ENCODE results near the gene CLTB. TPM values are rescaled to one million over a fixed set of nuclear protein-coding genes. Genes with fewer than 3 reads are reported as not detected.

Gene CLTB
- total and polyA plus RNA-seq, 2 of the 13 experiments (the other 11 are each of a cell fraction or from before 2014, with no cell fraction given), result 23.3 to 33.8 TPM

DNA sequence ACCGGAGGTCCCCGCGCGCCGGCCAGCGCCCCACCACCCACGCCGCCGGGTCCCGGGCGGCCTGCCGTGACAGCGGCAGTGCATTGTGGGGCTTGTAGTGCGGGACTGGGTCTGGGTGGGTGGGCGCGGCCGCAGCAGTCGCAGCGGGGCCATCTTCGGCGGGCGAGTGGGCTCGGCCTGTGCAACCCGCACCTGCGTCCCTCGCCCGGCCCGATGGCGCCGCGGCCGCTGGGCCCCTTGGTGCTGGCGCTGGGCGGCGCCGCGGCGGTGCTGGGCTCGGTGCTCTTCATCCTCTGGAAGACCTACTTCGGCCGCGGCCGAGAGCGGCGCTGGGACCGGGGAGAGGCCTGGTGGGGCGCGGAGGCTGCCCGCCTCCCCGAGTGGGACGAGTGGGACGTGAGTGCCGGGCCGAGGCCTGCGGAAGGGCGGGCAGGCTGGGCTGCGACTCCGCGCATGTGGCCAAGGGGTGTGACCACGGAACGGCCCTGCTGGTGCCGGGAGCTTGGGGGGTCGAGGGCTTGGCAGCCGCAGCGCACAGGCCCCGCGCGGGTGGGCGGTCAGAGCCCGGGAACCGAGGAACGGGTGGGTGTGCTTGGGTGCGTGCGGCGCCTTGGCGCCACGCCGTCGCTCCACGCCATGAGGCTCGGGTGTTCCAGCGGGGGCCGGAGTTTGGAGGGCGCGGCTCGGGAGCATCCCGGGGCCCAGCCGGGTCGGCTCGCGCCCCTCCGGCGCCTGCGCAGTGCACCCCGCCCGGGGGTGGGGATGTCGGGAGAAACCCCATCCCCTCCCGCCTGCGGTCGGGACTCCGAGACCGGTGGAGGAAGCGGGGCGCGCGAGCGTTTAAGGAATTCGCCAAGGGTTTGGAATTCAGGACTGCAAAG lies 50.7 kb downstream of the CLTB start, which contains the start of gene ARL10:
TSS of gene ARL10 (plus strand) at position 137 of the 881 bp plus-strand sequence. CDS start at position 214, 77 bp downstream.
- ChIA-PET POLR2A (no interaction called here), CTCF (ENCODE audit: low intra/inter-chr PET ratio, low total read pairs) (no interaction called here)
- Histone ChIP-seq H3K79me2 (ENCODE audit: insufficient read depth, low read length) (peaks cover 9% of the 10 kb centered on the region), H4K20me1 (ENCODE audit: insufficient read depth, low read length) (no peaks in the 10 kb centered on the region), H3K4me1 (ENCODE audit: insufficient read depth, low read length) (peaks cover 57% of the 10 kb centered on the region), H2AFZ (ENCODE audit: low read length) (no peak within 1 kb of the TSS), H3K27ac (ENCODE audit: extremely low read length, insufficient read depth, low read length) (no peak within 1 kb of the TSS), H3K4me3 (replicated peaks in 1 of 3; ENCODE audit: insufficient read depth in 1 of 3, low read depth in 2 of 3, low read length in 3 of 3) (peak within 1 kb of the TSS; percentile 30 to 64 (median 44); a peak in 5 of 6 replicates), H3K9ac (ENCODE audit: insufficient read depth, low read depth, low read length) (no peak within 1 kb of the TSS; the same call in 1 of the 2 replicates), H3K36me3 (replicated peaks in 1 of 2; ENCODE audit: control insufficient read depth in 1 of 2, insufficient read depth in 2 of 2, low read length in 2 of 2) (no peaks in the 10 kb centered on the region), H3K9me3 (ENCODE audit: low read length) (no peaks in the 10 kb centered on the region), H3K4me2 (ENCODE audit: low read depth, low read length) (peak within 1 kb of the TSS; percentile 93), H3K27me3 (ENCODE audit: control insufficient read depth in 1 of 2, insufficient read depth in 2 of 2, low read length in 2 of 2) (peaks cover 3 to 6% of the 10 kb centered on the region in 2 experiments; a peak in 4 of 5 replicates)
- in situ Hi-C loops (cut with HindIII; ENCODE audit: extremely low pct_ligation_motif_present, low pct_unique_long_range_greater_than_20kb), result no loop called here
- intact Hi-C loops (cut with micrococcal nuclease; ENCODE audit: unreplicated experiment), result no loop called here
- 93% methylated on average over 54 of the region's 108 CpGs for WGBS (ENCODE audit: low lambda C conversion rate)
- DNase-seq (ENCODE audit: low spot score) (no peak), FAIRE-seq (no peak), ATAC-seq (no peak)
- no TSS peak for BruUV-seq (replicated peaks)
- TF ChIP-seq SMAD9 (CRISPR knock-in tag; IDR thresholded peaks at IDR 0.05) (no peak), ZNF207 (IDR thresholded peaks at IDR 0.05; ENCODE audit: borderline replicate concordance) (no peak), GLI4 (CRISPR knock-in tag; IDR thresholded peaks at IDR 0.05; ENCODE audit: borderline replicate concordance) (no peak), ZNF292 (CRISPR knock-in tag; IDR thresholded peaks at IDR 0.05; ENCODE audit: borderline replicate concordance, low read depth) (no peak), ZNF775 (CRISPR knock-in tag; IDR thresholded peaks at IDR 0.05; ENCODE audit: borderline replicate concordance) (no peak), HCFC1 (IDR thresholded peaks at IDR 0.05; ENCODE audit: low read depth, low read length) (peak; percentile 43; the same call in 1 of the 2 replicates)
- TF ChIP-seq, protein P1, sequence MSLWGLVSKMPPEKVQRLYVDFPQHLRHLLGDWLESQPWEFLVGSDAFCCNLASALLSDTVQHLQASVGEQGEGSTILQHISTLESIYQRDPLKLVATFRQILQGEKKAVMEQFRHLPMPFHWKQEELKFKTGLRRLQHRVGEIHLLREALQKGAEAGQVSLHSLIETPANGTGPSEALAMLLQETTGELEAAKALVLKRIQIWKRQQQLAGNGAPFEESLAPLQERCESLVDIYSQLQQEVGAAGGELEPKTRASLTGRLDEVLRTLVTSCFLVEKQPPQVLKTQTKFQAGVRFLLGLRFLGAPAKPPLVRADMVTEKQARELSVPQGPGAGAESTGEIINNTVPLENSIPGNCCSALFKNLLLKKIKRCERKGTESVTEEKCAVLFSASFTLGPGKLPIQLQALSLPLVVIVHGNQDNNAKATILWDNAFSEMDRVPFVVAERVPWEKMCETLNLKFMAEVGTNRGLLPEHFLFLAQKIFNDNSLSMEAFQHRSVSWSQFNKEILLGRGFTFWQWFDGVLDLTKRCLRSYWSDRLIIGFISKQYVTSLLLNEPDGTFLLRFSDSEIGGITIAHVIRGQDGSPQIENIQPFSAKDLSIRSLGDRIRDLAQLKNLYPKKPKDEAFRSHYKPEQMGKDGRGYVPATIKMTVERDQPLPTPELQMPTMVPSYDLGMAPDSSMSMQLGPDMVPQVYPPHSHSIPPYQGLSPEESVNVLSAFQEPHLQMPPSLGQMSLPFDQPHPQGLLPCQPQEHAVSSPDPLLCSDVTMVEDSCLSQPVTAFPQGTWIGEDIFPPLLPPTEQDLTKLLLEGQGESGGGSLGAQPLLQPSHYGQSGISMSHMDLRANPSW (CRISPR knock-in tag; IDR thresholded peaks at IDR 0.05; ENCODE audit: borderline replicate concordance), result no peak
- TF ChIP-seq, protein P2, sequence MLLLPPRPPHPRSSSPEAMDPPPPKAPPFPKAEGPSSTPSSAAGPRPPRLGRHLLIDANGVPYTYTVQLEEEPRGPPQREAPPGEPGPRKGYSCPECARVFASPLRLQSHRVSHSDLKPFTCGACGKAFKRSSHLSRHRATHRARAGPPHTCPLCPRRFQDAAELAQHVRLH (CRISPR knock-in tag; IDR thresholded peaks at IDR 0.05; ENCODE audit: borderline replicate concordance, low read depth), result no peak
- TF ChIP-seq, protein P3, sequence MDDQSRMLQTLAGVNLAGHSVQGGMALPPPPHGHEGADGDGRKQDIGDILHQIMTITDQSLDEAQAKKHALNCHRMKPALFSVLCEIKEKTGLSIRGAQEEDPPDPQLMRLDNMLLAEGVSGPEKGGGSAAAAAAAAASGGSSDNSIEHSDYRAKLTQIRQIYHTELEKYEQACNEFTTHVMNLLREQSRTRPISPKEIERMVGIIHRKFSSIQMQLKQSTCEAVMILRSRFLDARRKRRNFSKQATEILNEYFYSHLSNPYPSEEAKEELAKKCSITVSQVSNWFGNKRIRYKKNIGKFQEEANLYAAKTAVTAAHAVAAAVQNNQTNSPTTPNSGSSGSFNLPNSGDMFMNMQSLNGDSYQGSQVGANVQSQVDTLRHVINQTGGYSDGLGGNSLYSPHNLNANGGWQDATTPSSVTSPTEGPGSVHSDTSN (CRISPR knock-in tag; IDR thresholded peaks at IDR 0.05; ENCODE audit: borderline replicate concordance), result no peak
- TF ChIP-seq, protein P4, sequence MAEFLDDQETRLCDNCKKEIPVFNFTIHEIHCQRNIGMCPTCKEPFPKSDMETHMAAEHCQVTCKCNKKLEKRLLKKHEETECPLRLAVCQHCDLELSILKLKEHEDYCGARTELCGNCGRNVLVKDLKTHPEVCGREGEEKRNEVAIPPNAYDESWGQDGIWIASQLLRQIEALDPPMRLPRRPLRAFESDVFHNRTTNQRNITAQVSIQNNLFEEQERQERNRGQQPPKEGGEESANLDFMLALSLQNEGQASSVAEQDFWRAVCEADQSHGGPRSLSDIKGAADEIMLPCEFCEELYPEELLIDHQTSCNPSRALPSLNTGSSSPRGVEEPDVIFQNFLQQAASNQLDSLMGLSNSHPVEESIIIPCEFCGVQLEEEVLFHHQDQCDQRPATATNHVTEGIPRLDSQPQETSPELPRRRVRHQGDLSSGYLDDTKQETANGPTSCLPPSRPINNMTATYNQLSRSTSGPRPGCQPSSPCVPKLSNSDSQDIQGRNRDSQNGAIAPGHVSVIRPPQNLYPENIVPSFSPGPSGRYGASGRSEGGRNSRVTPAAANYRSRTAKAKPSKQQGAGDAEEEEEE (CRISPR knock-in tag; IDR thresholded peaks at IDR 0.05; ENCODE audit: borderline replicate concordance), result no peak
- TF ChIP-seq, protein P5, sequence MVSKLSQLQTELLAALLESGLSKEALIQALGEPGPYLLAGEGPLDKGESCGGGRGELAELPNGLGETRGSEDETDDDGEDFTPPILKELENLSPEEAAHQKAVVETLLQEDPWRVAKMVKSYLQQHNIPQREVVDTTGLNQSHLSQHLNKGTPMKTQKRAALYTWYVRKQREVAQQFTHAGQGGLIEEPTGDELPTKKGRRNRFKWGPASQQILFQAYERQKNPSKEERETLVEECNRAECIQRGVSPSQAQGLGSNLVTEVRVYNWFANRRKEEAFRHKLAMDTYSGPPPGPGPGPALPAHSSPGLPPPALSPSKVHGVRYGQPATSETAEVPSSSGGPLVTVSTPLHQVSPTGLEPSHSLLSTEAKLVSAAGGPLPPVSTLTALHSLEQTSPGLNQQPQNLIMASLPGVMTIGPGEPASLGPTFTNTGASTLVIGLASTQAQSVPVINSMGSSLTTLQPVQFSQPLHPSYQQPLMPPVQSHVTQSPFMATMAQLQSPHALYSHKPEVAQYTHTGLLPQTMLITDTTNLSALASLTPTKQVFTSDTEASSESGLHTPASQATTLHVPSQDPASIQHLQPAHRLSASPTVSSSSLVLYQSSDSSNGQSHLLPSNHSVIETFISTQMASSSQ (IDR thresholded peaks at IDR 0.05; ENCODE audit: low read depth), result no peak
- TF ChIP-seq, protein P5 (CRISPR knock-in tag; IDR thresholded peaks at IDR 0.05; ENCODE audit: borderline replicate concordance), result no peak

Measured in HepG2 (cell line).